A673 (cell line): Measurements from ENCODE around the gene PNPLA1.

Source experiments
- EZH2 ChIP-seq: fragments of 200-600 bp; sonication (generic); IDR thresholded peaks from 2 replicates; pipeline ENCODE4 v1.6.1; 2017; ENCODE audit warnings: borderline replicate concordance, low read depth, mild to moderate bottlenecking, mixed read lengths, antibody characterized with exemption, low read length; ENCODE audit not compliant: poor library complexity, severe bottlenecking
- TF ChIP-seq, protein P1 (sequence below): fragments of 300-800, 200-600 bp; sonication (generic); conservative IDR thresholded peaks from 2 replicates; pipeline ENCODE4 v1.5.1; 2017; ENCODE audit warnings: low read depth, mild to moderate bottlenecking, antibody characterized with exemption, low read length, moderate library complexity, mixed read lengths

DNA sequence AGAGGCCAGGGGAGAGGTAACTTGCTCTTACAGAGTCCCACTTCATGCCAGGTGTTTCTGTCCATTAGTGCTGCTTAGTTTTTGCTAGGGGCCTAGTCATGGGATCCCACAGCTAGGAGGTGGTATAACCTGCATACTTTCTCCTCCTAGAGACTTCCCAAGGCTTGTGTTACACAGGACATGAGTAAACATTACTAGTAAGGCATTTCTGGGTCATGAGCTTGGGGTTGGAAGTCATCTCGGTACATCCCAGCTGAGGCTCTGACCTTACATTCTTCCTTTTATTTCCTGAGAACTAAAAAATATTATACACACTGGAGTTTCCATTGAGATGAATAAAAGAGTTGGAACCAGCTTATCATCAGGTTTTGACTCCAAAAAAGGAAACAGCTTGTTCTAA is 20.9 kb upstream of the PNPLA1 start:
- TF ChIP-seq, protein P1, sequence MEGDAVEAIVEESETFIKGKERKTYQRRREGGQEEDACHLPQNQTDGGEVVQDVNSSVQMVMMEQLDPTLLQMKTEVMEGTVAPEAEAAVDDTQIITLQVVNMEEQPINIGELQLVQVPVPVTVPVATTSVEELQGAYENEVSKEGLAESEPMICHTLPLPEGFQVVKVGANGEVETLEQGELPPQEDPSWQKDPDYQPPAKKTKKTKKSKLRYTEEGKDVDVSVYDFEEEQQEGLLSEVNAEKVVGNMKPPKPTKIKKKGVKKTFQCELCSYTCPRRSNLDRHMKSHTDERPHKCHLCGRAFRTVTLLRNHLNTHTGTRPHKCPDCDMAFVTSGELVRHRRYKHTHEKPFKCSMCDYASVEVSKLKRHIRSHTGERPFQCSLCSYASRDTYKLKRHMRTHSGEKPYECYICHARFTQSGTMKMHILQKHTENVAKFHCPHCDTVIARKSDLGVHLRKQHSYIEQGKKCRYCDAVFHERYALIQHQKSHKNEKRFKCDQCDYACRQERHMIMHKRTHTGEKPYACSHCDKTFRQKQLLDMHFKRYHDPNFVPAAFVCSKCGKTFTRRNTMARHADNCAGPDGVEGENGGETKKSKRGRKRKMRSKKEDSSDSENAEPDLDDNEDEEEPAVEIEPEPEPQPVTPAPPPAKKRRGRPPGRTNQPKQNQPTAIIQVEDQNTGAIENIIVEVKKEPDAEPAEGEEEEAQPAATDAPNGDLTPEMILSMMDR, result no peak
- TF ChIP-seq EZH2, result no peak
